DMS53 treated with DMSO at 0.1 percent for 48 hours (cell line): ENCODE measurements around the gene KL.

Experiments
- DNase-seq: peaks from one replicate; lab custom pipeline; 2025; ENCODE audit not compliant: unreplicated experiment; lab: John Stamatoyannopoulos, UW

KL gene

GRCh38 chr13:33078263-33078662, 62.0 kb downstream of the KL start:
- no peak for DNase-seq

- no peak for DNase-seq
Measured at GRCh38 chr13:33079960-33080359, 63.7 kb downstream of the KL start.

DNA sequence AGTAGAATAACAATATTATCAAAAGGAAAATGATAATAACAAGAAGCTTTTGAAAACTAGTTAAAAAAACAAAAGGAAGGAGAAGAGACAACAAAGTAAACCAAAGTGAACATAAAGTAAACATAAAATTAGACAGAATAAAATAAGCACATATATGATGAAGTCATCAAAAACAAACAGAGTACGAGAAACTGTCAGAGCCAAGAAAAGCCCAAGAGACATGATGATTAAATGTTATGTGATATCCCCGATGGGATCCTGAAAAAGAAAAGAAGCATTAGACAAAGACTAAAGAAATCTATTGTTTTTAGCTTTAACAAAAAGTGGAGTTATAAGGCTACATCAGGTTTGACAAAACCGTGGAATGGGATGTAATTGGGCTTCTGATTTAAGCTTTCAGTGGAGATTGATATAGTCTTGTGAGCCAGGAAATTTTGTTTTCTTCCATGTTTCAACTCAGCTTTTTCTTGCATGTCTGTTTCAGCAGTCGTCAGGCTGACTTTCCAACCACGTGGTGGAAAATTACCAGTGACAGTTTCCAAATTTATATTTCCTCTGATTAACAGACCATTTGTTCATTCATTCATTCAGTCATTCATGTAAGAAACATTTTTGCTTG, 64.9 kb downstream of the KL start:
- DNase-seq, result no peak

DNA sequence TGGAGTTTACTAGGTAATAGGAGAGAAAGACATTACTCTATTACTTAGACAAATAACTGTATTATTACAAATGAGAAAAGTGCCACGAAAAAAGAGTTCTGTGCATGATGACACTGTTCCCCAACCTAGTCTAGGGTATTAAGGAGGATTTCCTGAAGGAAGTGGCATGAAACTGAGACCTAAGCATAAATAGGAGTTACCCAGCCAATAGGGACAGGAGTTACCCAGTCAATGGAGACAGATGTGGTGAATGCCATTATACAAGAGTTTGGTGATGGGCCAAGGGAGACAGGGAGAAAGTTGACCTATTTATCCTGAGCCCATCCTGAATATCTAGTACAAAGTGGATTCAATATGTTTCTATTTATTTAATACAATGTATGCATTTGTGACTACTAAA, 65.4 kb downstream of the KL start:
- no peak for DNase-seq

GRCh38 chr13:33083054-33083453, 66.8 kb downstream of the KL start:
- DNase-seq, result no peak

DNA sequence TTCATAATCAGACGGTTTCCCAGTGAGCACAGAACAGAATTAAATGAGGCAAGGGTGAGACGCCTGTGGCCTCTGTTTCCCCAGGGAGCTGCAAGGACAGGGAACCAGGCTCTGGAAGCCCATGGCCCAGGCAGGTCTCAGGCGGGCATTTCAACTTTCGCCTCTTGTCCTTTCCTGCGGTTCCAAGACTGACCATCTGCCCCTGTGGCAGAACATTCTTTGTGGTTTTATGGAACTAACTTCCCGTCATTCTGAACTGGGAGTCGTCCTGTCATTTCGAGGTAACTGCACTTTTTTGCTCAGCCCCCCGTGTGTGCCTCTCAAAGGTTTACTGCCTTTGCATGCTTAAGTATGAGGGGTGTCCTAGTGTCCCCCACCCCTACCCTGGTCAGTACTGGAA, 70.9 kb downstream of the KL start:
- no peak for DNase-seq

GRCh38 chr13:33087790-33088189, 71.6 kb downstream of the KL start:
- no peak for DNase-seq

DNA sequence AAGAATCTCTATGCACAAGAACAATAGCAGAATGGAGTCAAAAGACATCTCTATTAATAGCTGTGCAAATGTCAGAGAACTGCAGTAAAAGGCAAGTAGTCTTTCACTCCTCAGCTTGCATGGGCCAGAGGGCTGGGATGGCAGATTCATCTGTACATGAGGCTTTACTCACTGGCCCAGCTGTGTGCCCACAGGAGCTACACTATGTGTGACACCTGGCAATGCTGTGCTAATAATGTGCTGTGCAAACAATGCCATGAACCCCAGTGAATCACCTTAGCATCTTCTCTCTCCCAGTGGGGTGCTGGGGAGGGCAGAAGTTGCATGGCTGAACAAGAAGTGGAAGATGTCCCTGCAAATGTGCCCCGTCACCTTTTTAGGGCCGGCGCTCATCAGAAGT, 73.1 kb downstream of the KL start:
- DNase-seq, result no peak

- DNase-seq, result no peak
Measured at GRCh38 chr13:33090755-33091414, 74.7 kb downstream of the KL start.

DNA sequence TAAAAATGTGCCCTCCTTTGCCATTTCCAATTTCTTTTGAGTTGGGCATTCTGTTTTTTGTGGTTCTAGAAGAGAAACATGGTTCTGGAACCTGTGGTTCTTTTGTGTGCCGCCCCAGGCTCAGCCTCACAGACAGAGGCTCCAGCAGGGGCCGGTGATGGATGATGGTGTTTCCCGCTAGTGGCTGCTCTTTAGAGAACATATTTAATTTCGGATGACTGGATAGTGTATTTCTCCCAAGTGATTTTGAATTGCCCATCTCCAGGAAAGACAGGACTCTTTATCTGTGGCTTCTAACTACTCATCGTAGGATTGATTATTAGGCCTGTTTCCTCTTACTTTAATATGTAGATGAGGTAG, 75.2 kb downstream of the KL start:
- DNase-seq, result no peak

- no peak for DNase-seq
Measured at GRCh38 chr13:33092073-33092987, 76.1 kb downstream of the KL start.

DNA sequence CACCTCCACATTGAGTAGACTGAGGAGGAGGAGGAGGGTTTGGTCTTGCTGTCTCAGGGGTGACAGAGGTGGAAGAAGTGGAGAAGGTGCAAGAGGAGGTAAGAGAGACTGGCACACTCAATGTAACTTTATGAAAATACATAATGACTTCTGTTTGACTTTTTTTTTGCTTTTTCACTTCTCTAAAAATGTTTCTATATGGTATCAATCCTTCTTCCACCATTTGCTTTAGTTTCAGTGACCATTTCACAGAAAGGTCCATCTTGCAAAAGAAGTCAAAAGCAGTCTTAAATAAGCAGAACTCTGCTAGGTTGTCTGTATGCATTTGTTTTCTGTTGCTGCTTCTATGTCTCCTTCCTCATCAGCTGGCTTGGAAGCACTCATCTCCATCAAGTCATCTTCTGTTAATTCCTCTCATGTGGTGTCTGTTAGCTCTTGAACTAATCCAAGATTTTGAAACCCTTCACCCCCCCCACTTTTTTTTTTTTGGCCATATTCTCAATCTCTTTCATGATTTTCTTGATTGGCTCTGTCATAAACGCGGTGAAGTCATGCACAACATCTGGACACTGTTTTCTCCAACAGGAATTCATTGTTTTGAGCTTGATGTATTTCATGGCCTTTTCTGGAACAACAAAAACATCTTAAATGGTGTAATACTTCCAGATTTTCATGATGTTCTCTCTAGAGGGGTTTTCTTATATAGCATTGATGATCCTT, 80.8 kb downstream of the KL start:
- DNase-seq, result no peak

DNA sequence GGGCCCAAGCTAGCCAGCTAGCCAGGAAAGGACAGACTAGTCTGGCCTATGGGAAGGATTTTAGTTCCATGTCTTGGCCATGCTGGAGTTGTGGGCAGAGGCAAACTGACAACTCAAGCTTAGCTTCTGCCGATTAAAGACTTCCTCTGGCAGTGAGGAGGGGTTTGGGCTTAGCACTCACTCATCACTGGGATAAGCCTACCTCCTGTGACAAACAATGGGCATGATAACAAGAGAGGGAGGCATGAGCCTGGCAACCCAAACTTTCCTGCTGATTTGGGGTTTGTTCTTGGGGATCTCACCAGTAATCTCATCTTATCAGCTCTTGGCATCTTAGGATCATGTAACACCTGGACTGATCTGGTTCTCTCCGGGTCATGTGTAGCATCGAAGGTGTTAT, 83.6 kb downstream of the KL start:
- no peak for DNase-seq

DNA sequence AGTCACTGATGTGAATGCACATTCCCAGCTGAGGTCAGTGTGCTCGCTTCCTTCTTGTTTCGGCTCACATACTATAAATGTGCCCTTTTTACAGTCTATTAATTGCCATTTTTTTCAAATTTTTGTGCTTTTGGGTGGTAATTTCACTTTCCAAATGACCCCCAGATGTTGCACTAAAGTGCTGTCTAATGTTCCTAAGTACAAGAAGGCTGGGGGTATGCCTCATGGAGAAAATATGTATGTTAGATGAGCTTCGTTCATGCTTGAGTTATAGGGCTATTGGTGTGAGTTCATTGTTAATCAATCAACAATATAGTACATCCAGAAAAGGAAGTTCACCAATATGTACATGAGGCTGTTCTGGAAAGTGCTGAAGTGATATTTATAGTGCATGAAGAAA, 84.7 kb downstream of the KL start:
- DNase-seq, result no peak

DNA sequence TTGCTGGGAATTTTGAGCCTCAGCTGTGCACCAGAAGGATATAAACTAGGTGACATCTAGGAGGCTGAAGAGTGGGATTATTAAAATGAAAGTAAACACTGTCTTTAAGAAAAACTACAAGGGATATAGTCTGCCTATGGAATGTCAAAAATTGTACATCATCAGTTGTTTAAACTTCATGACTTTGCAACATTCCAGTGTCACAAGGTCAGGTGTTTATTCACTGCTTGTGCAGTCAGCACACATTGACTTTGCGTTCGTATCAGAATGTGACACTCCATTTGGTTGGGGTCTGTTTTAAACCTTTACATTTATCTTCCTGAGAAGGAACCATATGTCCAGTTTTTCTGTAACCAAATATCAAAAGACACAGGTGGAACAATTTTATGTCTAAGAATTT, 85.6 kb downstream of the KL start:
- no peak for DNase-seq

GRCh38 chr13:33103457-33103856, 87.2 kb downstream of the KL start:
- no peak for DNase-seq

DNA sequence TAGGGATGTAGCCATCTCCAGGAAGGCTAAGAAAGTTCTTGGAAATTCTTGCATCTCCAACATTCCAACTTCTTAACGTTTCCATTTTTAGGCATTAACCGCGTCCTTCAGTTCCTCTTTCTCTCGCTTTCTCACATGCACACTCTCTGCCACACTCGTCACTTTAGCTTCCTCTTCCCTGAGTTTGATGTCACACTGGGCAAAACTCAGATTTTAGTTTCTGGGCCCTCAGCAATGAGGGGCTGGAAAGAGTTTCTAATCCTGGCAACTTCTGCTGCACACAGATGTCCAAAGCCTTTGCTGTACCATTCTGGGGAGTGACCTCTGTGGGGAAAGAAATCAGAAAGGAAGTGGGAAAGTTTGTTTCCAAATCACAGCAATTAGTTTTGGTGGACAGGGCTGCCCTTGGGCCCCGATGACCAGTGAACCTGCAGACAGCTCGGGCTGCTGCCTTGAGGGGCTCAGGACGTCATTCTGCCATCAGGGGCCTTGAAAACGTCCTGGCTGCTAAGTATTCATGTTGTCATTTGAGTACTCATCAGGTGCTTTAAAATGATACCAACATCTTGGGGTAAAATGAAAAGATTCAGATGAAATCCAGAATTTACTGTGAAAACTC, 89.3 kb downstream of the KL start:
- no peak for DNase-seq

DNA sequence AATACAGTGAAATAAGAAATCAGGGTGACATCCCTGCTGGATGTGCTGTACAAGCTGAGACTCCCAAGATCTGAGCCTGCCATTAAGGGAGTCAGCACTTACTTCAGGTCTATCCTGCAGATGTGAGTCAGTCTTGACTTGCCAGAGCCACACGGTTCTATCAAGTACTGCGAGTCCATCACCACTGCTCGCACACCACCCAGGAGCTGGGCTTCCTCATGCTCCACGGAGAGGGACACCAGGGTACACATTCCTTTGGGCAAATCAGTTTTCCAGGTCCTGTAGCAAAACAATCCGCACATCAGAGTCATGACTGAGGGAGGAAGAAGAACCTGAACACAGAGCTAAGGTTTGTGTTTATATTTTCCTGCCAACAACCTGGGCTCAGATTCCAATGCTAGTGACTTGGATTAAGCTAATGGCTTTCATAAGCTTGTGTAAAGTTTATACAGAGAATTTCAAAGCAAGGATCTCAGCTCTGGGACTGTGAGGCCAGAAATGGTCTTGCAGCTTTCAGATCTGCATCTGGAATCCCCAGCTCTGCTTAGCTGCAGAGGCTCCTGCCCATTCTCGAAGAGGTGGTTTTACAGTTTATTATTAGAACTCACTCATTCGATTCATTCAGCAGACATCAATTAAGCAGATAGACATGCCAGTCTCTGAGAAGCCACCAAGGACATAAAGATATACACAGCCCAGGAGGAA, 90.6 kb downstream of the KL start:
- no peak for DNase-seq

GRCh38 chr13:33107361-33107760, 91.1 kb downstream of the KL start:
- no peak for DNase-seq

DNA sequence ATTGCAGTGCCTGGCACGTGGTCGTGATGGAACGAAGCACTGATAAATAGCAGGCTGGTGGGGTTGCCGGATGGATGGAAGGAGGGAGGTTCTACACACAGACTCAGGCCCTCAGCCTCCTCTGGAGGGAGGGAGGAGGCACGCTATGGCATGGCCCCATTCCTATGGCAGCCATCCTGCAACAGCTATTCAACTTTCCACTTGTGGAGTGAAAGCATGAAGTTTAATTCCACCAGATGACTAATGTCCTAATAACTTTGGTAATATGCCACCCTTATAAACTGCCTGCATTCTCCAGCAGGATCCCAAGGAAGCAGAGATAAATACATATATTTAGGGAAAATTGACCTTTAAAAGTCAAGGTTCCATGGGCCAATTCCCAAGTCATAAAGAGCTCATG, 92.4 kb downstream of the KL start:
- DNase-seq, result no peak
